HT-29 (cell line): Measurements from ENCODE around the gene IGSF21. TPM values are rescaled to one million over a fixed set of nuclear protein-coding genes. Genes with fewer than 3 reads are reported as not detected.

ENCODE experiments used
- DNase-seq: peaks from one replicate; pipeline ENCODE4 v3.0.0-alpha.2; 2015; ENCODE audit warnings: low spot score
- total RNA-seq: library from RNA; depleted of rRNA; stranded (reverse); fragments of >200 nt; shearing (Covaris generic); gene quantifications from 2 replicates; pipeline ENCODE4 v1.2.3, GENCODE V29; 2014

IGSF21 gene
- total RNA-seq, 1 experiment from 2014 or later = not detected

GRCh38 chr1:18175530-18176377 is 68.2 kb downstream of the IGSF21 start:
- DNase-seq = no peak

GRCh38 chr1:18176619-18177018 is 69.0 kb downstream of the IGSF21 start:
- DNase-seq = no peak

- no peak for DNase-seq
Observed at GRCh38 chr1:18178111-18178510, 70.5 kb downstream of the IGSF21 start.

GRCh38 chr1:18179009-18179408 is 71.4 kb downstream of the IGSF21 start:
- DNase-seq = no peak

- DNase-seq = no peak
Observed at GRCh38 chr1:18182398-18183160, 75.0 kb downstream of the IGSF21 start.

- DNase-seq = no peak
Observed at GRCh38 chr1:18183533-18183932, 75.9 kb downstream of the IGSF21 start.

GRCh38 chr1:18187054-18187453 is 79.5 kb downstream of the IGSF21 start:
- DNase-seq = no peak

- DNase-seq = no peak
Observed at GRCh38 chr1:18188820-18189517, 81.4 kb downstream of the IGSF21 start.

GRCh38 chr1:18190598-18190997 is 83.0 kb downstream of the IGSF21 start:
- no peak for DNase-seq

GRCh38 chr1:18191037-18191436 is 83.4 kb downstream of the IGSF21 start:
- DNase-seq = no peak

GRCh38 chr1:18191481-18192155 is 84.0 kb downstream of the IGSF21 start:
- no peak for DNase-seq

GRCh38 chr1:18192182-18192581 is 84.6 kb downstream of the IGSF21 start:
- DNase-seq = no peak

GRCh38 chr1:18192974-18193373 is 85.4 kb downstream of the IGSF21 start:
- DNase-seq = no peak

- DNase-seq = no peak
Observed at GRCh38 chr1:18197299-18197698, 89.7 kb downstream of the IGSF21 start.

GRCh38 chr1:18198260-18198659 is 90.7 kb downstream of the IGSF21 start:
- no peak for DNase-seq

- DNase-seq = no peak
Observed at GRCh38 chr1:18199462-18199861, 91.9 kb downstream of the IGSF21 start.

GRCh38 chr1:18200136-18200717 is 92.6 kb downstream of the IGSF21 start:
- DNase-seq = no peak

GRCh38 chr1:18200918-18201317 is 93.3 kb downstream of the IGSF21 start:
- DNase-seq = no peak

GRCh38 chr1:18201997-18202719 is 94.6 kb downstream of the IGSF21 start:
- no peak for DNase-seq

- DNase-seq = no peak
Observed at GRCh38 chr1:18203645-18204044, 96.0 kb downstream of the IGSF21 start.

- no peak for DNase-seq
Observed at GRCh38 chr1:18204575-18204974, 97.0 kb downstream of the IGSF21 start.
